ENCODE measurements around the gene LRFN4.
A peak's percentile ranks its signal among the peaks of the same experiment; 100 is the strongest.

Gene LRFN4

GRCh38 chr11:66891851-66892660, 35.2 kb downstream of the LRFN4 start:
- no peak overlapping the region for H3K4me3 ChIP-seq (ENCODE audit: low read depth, low read length)
- DNase-seq (ENCODE audit: low read depth): peak; percentile 59
- TF ChIP-seq CTCF (IDR thresholded peaks at IDR 0.05; ENCODE audit: control insufficient read depth, extremely low read depth, insufficient read depth): no peak

DNA sequence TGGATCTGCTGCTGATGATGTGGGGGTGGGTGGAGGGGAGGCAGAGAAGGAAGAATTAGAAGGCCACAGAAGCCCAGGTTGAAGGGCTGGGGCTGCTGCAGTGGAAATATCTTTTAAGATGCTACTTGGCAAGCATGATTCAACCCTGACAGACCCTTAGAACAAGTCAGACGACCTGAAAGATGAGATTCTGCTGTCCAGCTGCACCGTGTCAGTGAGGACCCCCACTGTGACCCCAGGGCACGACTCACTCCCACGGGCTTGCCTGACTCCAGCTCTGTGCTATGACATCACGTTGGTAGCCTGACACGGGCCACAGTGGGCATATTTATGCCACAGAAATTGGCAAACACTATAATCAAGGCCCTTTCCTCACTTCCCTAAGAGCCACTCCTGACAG, 36.0 kb downstream of the LRFN4 start:
- TF ChIP-seq CTCF (IDR thresholded peaks at IDR 0.05; ENCODE audit: control insufficient read depth, extremely low read depth, insufficient read depth): no peak
- no peak overlapping the region for H3K4me3 ChIP-seq (ENCODE audit: low read depth, low read length)
- DNase-seq (ENCODE audit: low read depth): no peak

DNA sequence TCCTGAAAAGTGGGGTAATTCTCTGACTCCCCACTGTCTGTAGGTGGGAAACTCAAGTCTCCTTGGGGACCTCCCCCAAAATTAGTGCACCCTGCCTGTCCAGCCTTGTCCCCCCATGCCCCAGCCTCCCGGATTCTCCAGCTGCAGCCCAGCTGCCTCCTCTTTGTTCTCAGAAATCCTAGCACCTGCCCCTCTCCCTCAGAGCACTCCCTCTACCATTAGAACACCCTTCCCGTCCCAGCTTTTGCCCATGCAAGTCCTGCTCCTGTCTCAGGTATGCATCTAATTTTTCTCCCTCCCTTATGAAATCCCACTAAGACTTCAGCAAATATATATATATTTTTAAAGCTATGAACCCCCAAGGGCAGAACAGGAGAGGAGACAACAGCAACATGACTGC, 37.3 kb downstream of the LRFN4 start:
- DNase-seq (ENCODE audit: low read depth): no peak
- no peak for TF ChIP-seq CTCF (IDR thresholded peaks at IDR 0.05; ENCODE audit: control insufficient read depth, extremely low read depth, insufficient read depth)

GRCh38 chr11:66901964-66902390, 45.1 kb downstream of the LRFN4 start:
- no peak for DNase-seq (ENCODE audit: low read depth)
- no peak for TF ChIP-seq CTCF (IDR thresholded peaks at IDR 0.05; ENCODE audit: control insufficient read depth, extremely low read depth, insufficient read depth)
- H3K4me3 ChIP-seq (ENCODE audit: low read depth, low read length): no peak overlapping the region

More for the DNA sequence above, 37.3 kb downstream of the LRFN4 start:
- no peak overlapping the region for H3K4me3 ChIP-seq (ENCODE audit: low read depth, low read length)

DNA sequence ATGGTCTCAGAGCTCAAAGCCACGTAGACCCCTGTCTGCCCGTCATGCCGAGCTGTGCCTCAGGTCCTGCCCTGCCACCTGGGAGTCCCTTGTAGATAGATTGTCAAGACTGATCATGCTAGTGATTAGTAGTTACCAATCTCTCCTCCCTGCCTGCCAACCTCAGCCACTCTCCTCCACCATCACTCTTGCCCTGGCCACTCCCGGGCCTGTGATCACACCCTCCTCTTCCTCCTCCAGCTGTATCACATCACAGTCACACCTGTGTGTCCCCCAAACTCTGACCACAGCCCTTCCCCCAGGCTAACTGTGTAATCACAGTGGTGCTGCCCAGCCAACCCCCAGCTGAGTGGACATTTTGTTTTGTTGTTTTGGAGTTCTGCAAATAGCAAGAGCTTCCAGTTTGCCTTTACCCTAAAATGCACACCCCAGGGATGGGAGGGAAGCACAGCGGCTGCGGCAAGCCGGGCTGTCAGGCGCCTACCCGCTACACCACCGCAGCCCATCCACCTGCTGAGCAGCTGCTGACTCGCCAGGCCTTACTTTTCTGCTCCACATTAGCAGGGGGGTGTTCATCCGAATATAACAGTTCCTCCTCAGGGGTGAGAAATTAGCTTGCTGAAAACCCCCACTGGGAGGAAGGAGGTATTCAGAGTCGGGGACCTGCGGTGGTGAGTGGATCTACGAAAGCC, 45.8 kb downstream of the LRFN4 start:
- no peak overlapping the region for H3K4me3 ChIP-seq (ENCODE audit: low read depth, low read length)
- no peak for DNase-seq (ENCODE audit: low read depth)
- no peak for TF ChIP-seq CTCF (IDR thresholded peaks at IDR 0.05; ENCODE audit: control insufficient read depth, extremely low read depth, insufficient read depth)

GRCh38 chr11:66904055-66904454, 47.2 kb downstream of the LRFN4 start:
- no peak overlapping the region for H3K4me3 ChIP-seq (ENCODE audit: low read depth, low read length)
- DNase-seq (ENCODE audit: low read depth): no peak

More at GRCh38 chr11:66904055-66904454, 47.2 kb downstream of the LRFN4 start:
- TF ChIP-seq CTCF (IDR thresholded peaks at IDR 0.05; ENCODE audit: control insufficient read depth, extremely low read depth, insufficient read depth): no peak

Data from LNCaP clone FGC (cell line).